GM21528 (cell line): ENCODE data around the gene IMMP1L.

ENCODE experiments used
- ATAC-seq: cut with Tn5 transposase; IDR thresholded peaks from one replicate; pipeline ENCODE4 v1.9.1; 2021; ENCODE audit warnings: mild to moderate bottlenecking, moderate library complexity; ENCODE audit not compliant: unreplicated experiment, low FRiP score

IMMP1L gene

GRCh38 chr11:31477528-31478222 is 31.7 kb downstream of the IMMP1L start:
- no peak for ATAC-seq

DNA sequence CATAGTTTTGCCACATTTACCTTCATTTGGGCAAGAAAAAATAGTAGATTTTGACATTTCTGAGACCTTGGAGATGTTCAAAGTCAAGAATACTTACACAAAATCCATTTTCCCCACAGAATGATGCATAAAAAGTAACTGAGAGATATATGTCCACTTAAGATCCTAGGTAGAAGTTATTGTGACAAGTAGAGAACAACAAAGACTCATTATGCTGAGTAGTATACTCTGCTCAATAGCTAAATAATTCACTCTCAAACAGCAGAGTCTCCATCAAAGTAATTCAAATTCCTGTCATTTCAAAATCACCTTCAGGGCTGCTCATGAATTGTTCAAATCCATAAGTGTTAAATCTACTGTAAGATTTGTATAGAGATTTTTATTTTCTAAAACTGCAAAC is 35.3 kb downstream of the IMMP1L start:
- no peak for ATAC-seq

- no peak for ATAC-seq
These were observed 45.0 kb downstream of the IMMP1L start for GRCh38 chr11:31464436-31464835.

DNA sequence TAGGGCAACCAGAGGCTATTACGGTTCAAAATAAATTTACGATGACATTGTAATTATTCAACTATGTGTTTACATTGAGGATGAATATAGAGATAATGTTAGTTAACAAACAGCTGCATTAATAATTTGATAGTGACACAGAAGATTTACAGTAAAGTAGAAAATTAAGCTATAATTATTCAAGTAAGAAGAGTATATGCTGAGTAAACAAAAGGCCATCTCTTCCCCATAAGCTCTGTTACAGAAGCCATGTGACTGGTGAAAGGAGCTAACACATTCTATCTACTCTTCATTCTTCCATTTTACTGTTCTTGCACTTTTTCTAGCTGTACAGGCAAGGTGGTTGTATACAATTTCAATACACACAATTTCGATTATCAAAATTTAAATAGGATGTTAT is 54.2 kb downstream of the IMMP1L start:
- no peak for ATAC-seq

DNA sequence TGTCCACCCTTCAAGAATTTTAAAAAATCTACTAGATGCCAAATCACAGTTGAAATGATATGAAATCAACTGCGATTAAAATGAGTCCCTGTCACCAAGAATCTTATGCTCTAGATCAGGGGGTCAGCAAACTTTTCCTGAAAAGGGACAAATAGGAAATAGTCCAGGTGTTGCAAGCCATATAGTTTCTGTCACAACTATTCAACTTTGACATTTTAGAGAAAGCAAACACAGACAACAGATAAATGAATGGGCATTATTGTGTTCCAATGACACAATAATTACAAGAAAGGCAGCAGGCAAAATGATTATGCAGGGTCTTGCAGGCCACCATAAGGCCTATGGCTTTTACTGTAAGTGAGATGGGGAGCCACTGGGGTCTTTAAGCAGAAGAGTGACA is 58.6 kb downstream of the IMMP1L start:
- ATAC-seq: no peak

DNA sequence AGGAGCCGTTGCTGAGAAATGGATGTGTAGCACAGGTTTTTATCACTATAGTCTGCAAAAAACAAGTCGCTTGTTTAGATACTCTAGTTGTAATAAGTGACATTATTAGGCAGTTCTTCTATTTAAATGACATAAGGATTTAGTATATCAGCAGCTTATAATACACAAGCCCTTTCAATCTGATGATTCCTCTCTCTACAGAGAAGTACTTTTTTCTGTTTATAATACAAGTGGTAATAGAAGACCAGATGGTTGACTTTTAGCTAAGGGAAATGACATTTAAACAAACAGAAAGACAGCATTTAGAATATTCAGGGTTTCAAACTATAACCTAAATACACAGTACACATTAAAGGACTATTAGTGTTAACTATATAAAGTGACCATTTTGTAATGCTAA is 60.4 kb downstream of the IMMP1L start:
- no peak for ATAC-seq

DNA sequence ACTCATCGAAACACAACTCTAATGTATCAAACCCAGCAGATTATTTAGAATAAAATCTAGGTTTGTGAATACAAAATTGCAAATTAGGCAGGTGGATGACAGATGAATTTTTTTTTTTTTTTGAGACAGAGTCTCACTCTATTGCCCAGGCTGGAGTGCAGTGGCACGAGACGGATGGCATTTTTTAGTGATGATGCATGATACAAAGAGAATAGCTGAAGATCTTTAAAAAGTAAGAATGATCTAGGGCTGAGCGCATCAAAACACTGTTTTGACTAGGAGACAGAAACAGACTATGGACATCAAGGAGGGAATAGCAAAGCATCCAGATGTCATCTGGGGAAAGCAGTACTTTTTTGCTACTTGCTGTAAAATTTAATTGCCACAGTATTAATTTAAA is 63.8 kb downstream of the IMMP1L start:
- no peak for ATAC-seq

- ATAC-seq: no peak
These were observed 65.6 kb downstream of the IMMP1L start for GRCh38 chr11:31443802-31444201.

- no peak for ATAC-seq
These were observed 67.3 kb downstream of the IMMP1L start for GRCh38 chr11:31442086-31442485.

- no peak for ATAC-seq
These were observed 68.1 kb downstream of the IMMP1L start for GRCh38 chr11:31441296-31441695.

GRCh38 chr11:31437742-31438435 is 71.5 kb downstream of the IMMP1L start:
- ATAC-seq: no peak

GRCh38 chr11:31433851-31434250 is 75.6 kb downstream of the IMMP1L start:
- ATAC-seq: no peak

DNA sequence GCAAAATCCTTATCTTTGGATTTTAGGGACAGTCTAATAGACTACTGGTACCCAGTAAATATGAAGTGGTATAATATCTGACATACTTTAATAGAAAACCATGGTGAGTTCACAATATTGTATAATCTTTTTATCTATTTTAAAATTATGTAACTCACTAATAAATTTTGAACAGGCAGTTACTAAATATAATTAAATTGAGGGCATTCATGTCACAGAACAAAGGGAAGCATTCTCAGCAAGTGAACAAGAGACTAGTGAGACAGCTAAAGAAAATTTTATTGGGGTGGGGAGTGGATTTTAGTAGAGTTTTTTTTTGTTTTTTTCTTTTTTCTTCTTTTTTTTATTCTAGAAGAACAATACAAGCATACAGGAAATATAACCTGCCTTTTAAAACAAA is 84.8 kb downstream of the IMMP1L start:
- no peak for ATAC-seq

DNA sequence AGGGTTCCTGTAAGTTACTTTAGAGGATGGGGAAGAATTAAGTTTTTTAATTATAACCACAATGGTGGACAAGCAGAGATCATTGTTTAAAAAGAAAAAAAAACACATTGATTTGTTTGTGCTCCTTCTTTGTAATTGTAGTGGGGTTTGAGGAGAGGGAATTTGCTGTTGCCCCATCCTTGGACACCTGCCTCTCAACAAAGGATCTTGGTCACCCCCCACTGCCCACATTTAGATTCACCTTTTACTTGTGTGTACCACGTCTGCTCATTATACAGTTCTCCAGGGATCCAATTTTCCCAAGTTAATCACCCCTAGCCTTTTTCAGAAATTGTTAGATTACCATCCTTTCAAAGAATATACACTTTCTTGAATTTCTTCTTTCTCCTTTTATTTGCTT is 86.7 kb downstream of the IMMP1L start:
- ATAC-seq: no peak

DNA sequence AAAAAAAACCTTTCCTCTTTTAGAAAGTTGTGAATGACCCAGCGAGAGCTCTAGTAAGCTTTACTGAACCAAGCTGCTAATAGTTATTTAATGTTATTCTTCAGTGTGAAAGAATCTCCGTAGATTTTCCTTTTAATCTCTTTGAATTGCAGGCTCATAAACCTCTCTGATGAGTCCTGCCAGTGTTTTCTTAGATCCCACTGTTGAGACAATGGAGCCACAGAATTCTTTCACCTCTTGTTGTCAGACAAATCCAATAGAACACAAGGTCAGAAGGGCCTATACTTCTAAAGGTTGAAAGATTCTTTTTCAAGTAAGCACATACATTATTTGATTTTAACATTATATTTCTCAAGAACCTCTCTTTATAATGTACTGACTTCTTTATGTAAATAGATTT is 87.6 kb downstream of the IMMP1L start:
- no peak for ATAC-seq

GRCh38 chr11:31419669-31420068 is 89.8 kb downstream of the IMMP1L start:
- no peak for ATAC-seq

GRCh38 chr11:31419138-31419537 is 90.3 kb downstream of the IMMP1L start:
- no peak for ATAC-seq

GRCh38 chr11:31417816-31418215 is 91.6 kb downstream of the IMMP1L start:
- no peak for ATAC-seq

DNA sequence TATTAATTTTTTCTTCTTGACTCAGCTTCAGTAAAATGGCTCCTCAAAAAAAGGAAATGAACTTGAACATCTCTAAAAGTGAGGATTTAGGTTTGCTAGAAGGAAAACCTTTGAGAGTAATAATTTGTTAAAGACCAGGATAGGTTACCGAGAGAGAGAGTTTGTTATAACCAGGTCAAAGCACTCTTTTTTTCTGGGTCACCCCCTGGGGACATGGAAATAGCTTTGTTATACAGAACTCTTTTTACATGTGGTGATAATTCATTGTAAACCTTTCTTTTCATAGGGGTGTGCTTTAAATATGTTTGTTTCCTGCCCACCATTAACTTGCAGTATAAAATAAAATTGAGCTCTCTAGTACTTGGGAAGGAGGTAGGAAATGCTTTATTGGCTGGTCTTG is 92.1 kb downstream of the IMMP1L start:
- ATAC-seq: no peak

DNA sequence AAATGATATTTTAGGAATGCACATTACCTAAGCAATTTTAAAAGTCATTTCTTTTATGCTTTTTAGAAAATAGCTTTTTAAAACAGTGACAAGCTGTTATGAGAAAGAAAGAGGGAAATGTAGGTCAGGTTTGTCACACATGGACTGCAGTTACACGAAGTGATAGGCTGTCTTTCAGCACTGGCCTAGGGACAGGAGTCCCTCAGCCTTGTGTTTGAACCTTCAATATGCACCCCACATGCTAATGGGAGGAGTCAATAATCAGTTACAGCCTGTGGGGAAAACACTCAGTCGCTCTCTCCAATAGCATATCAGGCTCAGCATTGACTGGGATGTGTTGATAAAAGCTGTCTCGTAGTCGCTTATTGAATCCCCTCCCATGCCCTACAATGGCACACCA is 94.0 kb downstream of the IMMP1L start:
- no peak for ATAC-seq

- ATAC-seq: no peak
These were observed 95.1 kb downstream of the IMMP1L start for GRCh38 chr11:31414338-31414737.

DNA sequence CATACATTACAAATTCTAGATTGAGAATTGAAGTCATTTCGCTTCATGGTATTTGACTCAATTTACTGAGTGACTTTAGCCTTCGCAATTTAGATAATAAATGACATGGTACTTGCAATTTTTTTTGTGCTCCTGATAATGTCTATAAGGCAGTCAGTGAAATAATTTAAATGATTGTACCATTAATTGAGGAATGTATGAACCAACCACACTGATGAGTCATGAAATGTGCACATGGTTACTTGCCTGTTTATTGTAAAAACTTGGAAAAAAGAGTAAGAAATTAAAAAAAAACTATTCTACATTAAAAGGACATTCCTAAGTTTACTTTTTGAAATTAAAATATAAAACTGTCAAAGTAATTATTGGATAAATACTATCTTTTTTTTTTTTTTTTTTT is 96.5 kb downstream of the IMMP1L start:
- no peak for ATAC-seq
